Gastroesophageal sphincter (tissue), 4 donors: ENCODE data around the gene DYNC1I1. TPM values are rescaled to one million over a fixed set of nuclear protein-coding genes. Genes with fewer than 3 reads are reported as not detected.

Source experiments
- ATAC-seq: fragments of 150-250 bp; one replicate; pipeline ENCODE4 v1.9.1; 2016; ENCODE audit warnings: mild to moderate bottlenecking, moderate library complexity
- H3K27ac ChIP-seq, 4 donors: fragments of 200-600 bp; sonication (generic) in 3 of 4; 1 replicate in 3 of 4; 2 replicates in 1 of 4; pipeline ENCODE4 v1.5.1; 2016 to 2019
- H3K27me3 ChIP-seq: fragments of 200-600 bp; sonication (generic); one replicate; pipeline ENCODE4 v1.5.1; 2019
- H3K36me3 ChIP-seq, 2 donors: fragments of 200-600 bp; sonication (generic); one replicate each; pipeline ENCODE4 v1.5.1; 2019; ENCODE audit warnings: control low read depth in 1 of 2
- H3K4me1 ChIP-seq, 3 donors: fragments of 200-600 bp; sonication (generic); 1 replicate in 2 of 3; 2 replicates in 1 of 3; pipeline ENCODE4 v1.5.1; 2016 to 2019; ENCODE audit warnings: control low read depth in 2 of 3
- H3K4me3 ChIP-seq, 2 donors: fragments of 200-600 bp; sonication (generic); one replicate each; pipeline ENCODE4 v1.5.1; 2019; ENCODE audit warnings: mild to moderate bottlenecking in 1 of 2, moderate library complexity in 1 of 2
- H3K9me3 ChIP-seq, 3 donors: fragments of 200-600 bp; sonication (generic); one replicate each; pipeline ENCODE4 v1.5.1; 2017 to 2019; ENCODE audit warnings: control low read depth in 2 of 3
- CTCF ChIP-seq, 4 experiments: fragments of 200-600 bp in 2 of 4; fragments of 450-650 bp in 2 of 4; sonication (generic) in 1 of 4; IDR thresholded peaks; one replicate each; pipeline ENCODE4 v1.5.1; 2017 to 2019; ENCODE audit warnings: antibody characterized with exemption in 4 of 4, mild to moderate bottlenecking in 2 of 4, moderate library complexity in 2 of 4
- EP300 ChIP-seq: sonication (generic); formaldehyde crosslinking; IDR thresholded peaks from one replicate; pipeline ENCODE4 v1.6.1; 2017; ENCODE audit warnings: antibody characterized with exemption, mild to moderate bottlenecking
- POLR2A ChIP-seq, 2 donors: fragments of 450-650 bp; IDR thresholded peaks; one replicate each; pipeline ENCODE4 v1.6.1; 2017; ENCODE audit warnings: antibody characterized with exemption in 2 of 2, mild to moderate bottlenecking in 2 of 2, moderate library complexity in 1 of 2
- POLR2AphosphoS5 ChIP-seq: sonication (generic); formaldehyde crosslinking; IDR thresholded peaks from one replicate; pipeline ENCODE4 v1.6.1; 2017; ENCODE audit warnings: antibody characterized with exemption
- WGBS, 2 donors: methylation state at CpG; one replicate each; pipeline ENCODE4 v1.1.5; 2018; ENCODE audit warnings: low coverage in 1 of 2; 5-methylcytosine and 5-hydroxymethylcytosine counted together
- total RNA-seq, 4 donors: library from RNA; depleted of rRNA; stranded (reverse); fragments of >200 nt; gene quantifications; one replicate each; pipeline ENCODE4 v1.1.0, GENCODE V29; 2016

Gene DYNC1I1
- total RNA-seq, 4 donors from 2014 or later = 7.6 to 23.8 (median 18.2) TPM

- no peak overlapping the region for H3K27ac ChIP-seq
- H3K27me3 ChIP-seq = no peaks in the 10 kb centered on the region
- no peak for ATAC-seq
- no peaks in the 10 kb centered on the region for H3K9me3 ChIP-seq
- H3K36me3 ChIP-seq = no peaks in the 10 kb centered on the region
- TF ChIP-seq EP300 = no peak
- no peak for TF ChIP-seq POLR2A (IDR thresholded peaks at IDR 0.05)
- TF ChIP-seq CTCF (IDR thresholded peaks at IDR 0.05) = no peak
- no peak for TF ChIP-seq POLR2AphosphoS5
- H3K4me3 ChIP-seq = no peak overlapping the region
- no peaks in the 10 kb centered on the region for H3K4me1 ChIP-seq
Observed at GRCh38 chr7:95904099-95904498, 131.7 kb downstream of the DYNC1I1 start.

- Histone ChIP-seq H3K27me3 (no peaks in the 10 kb centered on the region), H3K4me3 (no peak overlapping the region), H3K36me3 (no peaks in the 10 kb centered on the region), H3K4me1 (no peaks in the 10 kb centered on the region), H3K9me3 (no peaks in the 10 kb centered on the region), H3K27ac (no peak overlapping the region)
- TF ChIP-seq CTCF (IDR thresholded peaks at IDR 0.05) (no peak), POLR2AphosphoS5 (no peak), EP300 (no peak)
- WGBS, 2 donors = 46 to 49% methylated on average over 3 of the region's 3 CpGs
- ATAC-seq = no peak
Observed at GRCh38 chr7:95905167-95905566, 132.8 kb downstream of the DYNC1I1 start.

GRCh38 chr7:95906851-95907250 is 134.5 kb downstream of the DYNC1I1 start:
- no peak overlapping the region for H3K27ac ChIP-seq
- no peaks in the 10 kb centered on the region for H3K4me1 ChIP-seq
- no peak for ATAC-seq
- no peaks in the 10 kb centered on the region for H3K9me3 ChIP-seq
- no peak overlapping the region for H3K4me3 ChIP-seq
- no peaks in the 10 kb centered on the region for H3K36me3 ChIP-seq
- H3K27me3 ChIP-seq = no peaks in the 10 kb centered on the region
- 33 to 41% methylated on average over 5 of the region's 5 CpGs for WGBS, 2 donors
- TF ChIP-seq EP300 (no peak), POLR2A (IDR thresholded peaks at IDR 0.05) (no peak), CTCF (IDR thresholded peaks at IDR 0.05) (no peak), POLR2AphosphoS5 (no peak)

- ATAC-seq = no peak
- Histone ChIP-seq H3K27me3 (no peaks in the 10 kb centered on the region), H3K27ac (no peak overlapping the region), H3K4me3 (no peak overlapping the region), H3K9me3 (no peaks in the 10 kb centered on the region), H3K36me3 (no peaks in the 10 kb centered on the region), H3K4me1 (no peaks in the 10 kb centered on the region)
- TF ChIP-seq EP300 (no peak), POLR2AphosphoS5 (no peak), CTCF (IDR thresholded peaks at IDR 0.05) (no peak), POLR2A (IDR thresholded peaks at IDR 0.05) (no peak)
- 64 to 76% methylated on average over 5 of the region's 5 CpGs for WGBS, 2 donors
Observed at GRCh38 chr7:95907337-95907736, 135.0 kb downstream of the DYNC1I1 start.

GRCh38 chr7:95908499-95908898 is 136.1 kb downstream of the DYNC1I1 start:
- Histone ChIP-seq H3K27me3 (no peaks in the 10 kb centered on the region), H3K36me3 (no peaks in the 10 kb centered on the region), H3K27ac (no peak overlapping the region), H3K9me3 (no peaks in the 10 kb centered on the region), H3K4me1 (no peaks in the 10 kb centered on the region), H3K4me3 (no peak overlapping the region)
- 43 to 69% methylated on average over 2 to 3 of the region's 4 CpGs for WGBS, 2 donors
- ATAC-seq = no peak
- TF ChIP-seq EP300 = no peak

GRCh38 chr7:95910341-95910740 is 138.0 kb downstream of the DYNC1I1 start:
- Histone ChIP-seq H3K4me1 (no peaks in the 10 kb centered on the region), H3K27ac (no peak overlapping the region), H3K4me3 (no peak overlapping the region), H3K36me3 (no peaks in the 10 kb centered on the region), H3K9me3 (no peaks in the 10 kb centered on the region), H3K27me3 (no peaks in the 10 kb centered on the region)
- TF ChIP-seq CTCF (IDR thresholded peaks at IDR 0.05) (no peak), POLR2AphosphoS5 (no peak), EP300 (no peak), POLR2A (IDR thresholded peaks at IDR 0.05) (no peak)
- ATAC-seq = no peak
